DOHH2 (cell line): Measurements from ENCODE around the gene NPDC1.

ENCODE experiments used
- H3F3A ChIP-seq: fragments of 200-600 bp; sonication (generic), shearing (Covaris generic); 2 replicates; pipeline ENCODE4 v1.6.0; 2016; ENCODE audit warnings: antibody characterized with exemption, mild to moderate bottlenecking; ENCODE audit not compliant: control insufficient read depth, insufficient read depth
- H3K27ac ChIP-seq: fragments of 200-600 bp; sonication (generic); 2 replicates; pipeline ENCODE4 v1.5.1; 2014; ENCODE audit warnings: low read depth, mild to moderate bottlenecking, low read length, moderate library complexity
- H3K27me3 ChIP-seq: fragments of 200-600 bp; sonication (generic); 2 replicates; pipeline ENCODE4 v1.6.1; 2014; ENCODE audit warnings: mild to moderate bottlenecking, low read length, mixed read lengths; ENCODE audit not compliant: control insufficient read depth
- H3K36me3 ChIP-seq: fragments of 200-600 bp; sonication (generic); 2 replicates; pipeline ENCODE4 v1.6.1; 2014; ENCODE audit warnings: mild to moderate bottlenecking, low read length, moderate library complexity, mixed read lengths; ENCODE audit not compliant: control insufficient read depth
- H3K4me1 ChIP-seq: fragments of 200-600 bp; sonication (generic); 2 replicates; pipeline ENCODE4 v1.6.1; 2014; ENCODE audit warnings: mild to moderate bottlenecking, low read length, mixed read lengths; ENCODE audit not compliant: control insufficient read depth
- H3K4me2 ChIP-seq: fragments of 200-600 bp; sonication (generic); 2 replicates; pipeline ENCODE4 v1.6.0; 2014; ENCODE audit warnings: mild to moderate bottlenecking, low read length, moderate library complexity
- H3K4me3 ChIP-seq: fragments of 200-600 bp; sonication (generic); 2 replicates; pipeline ENCODE4 v1.5.1; 2014; ENCODE audit warnings: mild to moderate bottlenecking, low read length, mixed read lengths
- H3K79me2 ChIP-seq: fragments of 200-600 bp; sonication (generic); 2 replicates; pipeline ENCODE4 v1.6.1; 2014; ENCODE audit warnings: mild to moderate bottlenecking, low read length, mixed read lengths; ENCODE audit not compliant: control insufficient read depth
- H3K9me2 ChIP-seq: fragments of 200-600 bp; sonication (generic); replicated peaks from 2 replicates; pipeline ENCODE4 v1.6.1; 2014; ENCODE audit warnings: mild to moderate bottlenecking, low read length, mixed read lengths; ENCODE audit not compliant: control insufficient read depth
- H3K9me3 ChIP-seq: fragments of 200-600 bp; sonication (generic); 2 replicates; pipeline ENCODE4 v1.6.1; 2014; ENCODE audit warnings: antibody characterized with exemption, low read length, mixed read lengths; ENCODE audit not compliant: control insufficient read depth, insufficient read depth
- H4K20me1 ChIP-seq: fragments of 200-600 bp; sonication (generic); 2 replicates; pipeline ENCODE4 v1.6.0; 2014; ENCODE audit warnings: low read depth, mild to moderate bottlenecking, antibody characterized with exemption, low read length, moderate library complexity; ENCODE audit not compliant: control insufficient read depth, insufficient read depth
- CTCF ChIP-seq: fragments of 200-600 bp; sonication (generic); IDR thresholded peaks from one replicate; pipeline ENCODE4 v1.5.1; 2014; ENCODE audit warnings: antibody characterized with exemption, mild to moderate bottlenecking, low read depth, low read length; ENCODE audit not compliant: poor library complexity, severe bottlenecking
- EZH2phosphoT487 ChIP-seq: fragments of 200-600 bp; sonication (generic); IDR thresholded peaks from 2 replicates; pipeline ENCODE4 v1.6.1; 2017; ENCODE audit warnings: borderline replicate concordance, mild to moderate bottlenecking, antibody characterized with exemption, low read length, moderate library complexity, mixed read lengths

NPDC1 gene

GRCh38 chr9:137039611-137040366 lies 6.2 kb downstream of the NPDC1 start:
- Histone ChIP-seq H4K20me1 (no peaks in the 10 kb centered on the region), H3K36me3 (no peaks in the 10 kb centered on the region), H3K4me2 (no peak overlapping the region), H3K79me2 (no peaks in the 10 kb centered on the region), H3K27ac (no peak overlapping the region), H3K9me2 (no peaks in the 10 kb centered on the region), H3K4me1 (peaks cover 4% of the 10 kb centered on the region), H3K9me3 (no peaks in the 10 kb centered on the region), H3K4me3 (no peak overlapping the region), H3F3A (no peaks in the 10 kb centered on the region), H3K27me3 (peaks cover 25% of the 10 kb centered on the region)
- TF ChIP-seq CTCF = no peak
- no peak for TF ChIP-seq EZH2phosphoT487

DNA sequence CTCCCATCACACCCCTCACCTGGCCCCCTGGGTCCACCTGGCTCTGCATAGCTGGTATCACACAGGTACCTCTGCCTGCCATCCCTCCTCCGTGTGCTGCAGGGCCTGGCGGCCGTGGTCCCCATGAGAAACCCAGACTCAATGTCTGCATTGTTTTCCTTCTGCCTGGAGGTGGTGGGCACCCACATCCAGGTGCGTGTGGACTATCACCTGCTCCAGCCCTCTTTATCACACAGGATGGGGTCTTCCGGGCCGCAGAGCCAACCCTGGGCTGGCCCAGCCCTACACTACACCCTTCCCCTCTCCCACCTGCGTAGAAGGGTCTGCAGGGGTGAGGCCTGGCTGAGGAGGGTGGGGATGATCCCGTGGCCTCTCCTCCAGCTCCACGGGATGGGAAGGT lies 7.1 kb downstream of the NPDC1 start:
- H3K27ac ChIP-seq = no peak overlapping the region
- H3F3A ChIP-seq = no peaks in the 10 kb centered on the region
- no peaks in the 10 kb centered on the region for H3K36me3 ChIP-seq
- no peak overlapping the region for H3K4me3 ChIP-seq
- TF ChIP-seq CTCF (no peak), EZH2phosphoT487 (no peak)
- no peaks in the 10 kb centered on the region for H3K9me2 ChIP-seq
- no peaks in the 10 kb centered on the region for H3K79me2 ChIP-seq
- H3K4me2 ChIP-seq = no peak overlapping the region
- no peaks in the 10 kb centered on the region for H4K20me1 ChIP-seq
- H3K4me1 ChIP-seq = peaks cover 8% of the 10 kb centered on the region
- H3K9me3 ChIP-seq = no peaks in the 10 kb centered on the region
- peaks cover 22% of the 10 kb centered on the region for H3K27me3 ChIP-seq

GRCh38 chr9:137037483-137037882 lies 8.5 kb downstream of the NPDC1 start:
- Histone ChIP-seq H3F3A (no peaks in the 10 kb centered on the region), H3K27me3 (peaks cover 25% of the 10 kb centered on the region), H3K4me1 (peaks cover 14% of the 10 kb centered on the region), H3K79me2 (no peaks in the 10 kb centered on the region), H3K9me3 (no peaks in the 10 kb centered on the region), H3K4me3 (no peak overlapping the region), H3K4me2 (no peak overlapping the region), H3K9me2 (no peaks in the 10 kb centered on the region), H3K36me3 (no peaks in the 10 kb centered on the region), H4K20me1 (0 out of 2 replicates have a peak, but pooled peaks cover 3% of the 10 kb centered on the region), H3K27ac (no peak overlapping the region)
- TF ChIP-seq EZH2phosphoT487 = no peak
- no peak for TF ChIP-seq CTCF
